Neural progenitor cell (in vitro differentiated cells): ENCODE results near the gene ARRDC3.
"Not testable (repeated sequence)": the region's sequence is repeated elsewhere in the genome, so short reads cannot be mapped to it uniquely, and the experiment has no call there.

ENCODE experiments used
- CTCF ChIP-seq: fragments of 200-600 bp; sonication (generic); IDR thresholded peaks from 2 replicates; pipeline ENCODE4 v1.5.1; 2017; ENCODE audit warnings: antibody characterized with exemption, mild to moderate bottlenecking
- EZH2 ChIP-seq: fragments of 200-600 bp; sonication (generic); IDR thresholded peaks from 2 replicates; pipeline ENCODE4 v1.6.1; 2017; ENCODE audit warnings: antibody characterized with exemption, mild to moderate bottlenecking, moderate library complexity

- TF ChIP-seq CTCF, EZH2: not testable (repeated sequence)
Measured at GRCh38 chr5:91354867-91355266, 28.2 kb downstream of the ARRDC3 start.
